H1 (cell line): ENCODE data around the gene CDCP1. TPM values are rescaled to one million over a fixed set of nuclear protein-coding genes. Genes with fewer than 3 reads are reported as not detected.

Source experiments
- CTCF ChIA-PET: fragments of 300-600 bp; sonication (Branson Sonifier 250); formaldehyde crosslinking; loops from one replicate; lab custom pipeline; 2021; ENCODE audit not compliant: partially characterized antibody; lab: Charles Lee
- POLR2A ChIA-PET: fragments of 300-600 bp; sonication (Branson Sonifier 250); formaldehyde crosslinking; loops from one replicate; lab custom pipeline; 2021; ENCODE audit warnings: inconsistent platforms; ENCODE audit not compliant: partially characterized antibody; lab: Charles Lee
- DNase-seq, 2 experiments: peaks; one replicate each; pipeline versions ENCODE4 v3.0.0 to v3.0.0-alpha.2; 2010 to 2022; ENCODE audit warnings: low spot score in 2 of 2, low read depth in 1 of 2, mixed read lengths in 1 of 2
- FAIRE-seq: peaks from 2 replicates; lab custom pipeline; 2011; peaks lifted over from hg19 to GRCh38; lab: Jason Lieb, UNC
- H2AFZ ChIP-seq: 2 replicates; pipeline ENCODE4 v1.8.1; 2012; ENCODE audit warnings: low read length, inconsistent platforms
- H2AK5ac ChIP-seq: 2 replicates; pipeline ENCODE4 v1.6.1; 2013; ENCODE audit warnings: low read depth, low read length
- H2BK120ac ChIP-seq: replicated peaks from 2 replicates; pipeline ENCODE3; 2013; ENCODE audit warnings: low read depth, low read length, inconsistent platforms
- H2BK12ac ChIP-seq: 2 replicates; pipeline ENCODE4 v1.6.1; 2013; ENCODE audit warnings: low read depth, low read length
- H2BK15ac ChIP-seq: 2 replicates; pipeline ENCODE4 v1.6.1; 2013; ENCODE audit warnings: low read length
- H2BK20ac ChIP-seq: 2 replicates; pipeline ENCODE4 v1.6.1; 2013; ENCODE audit warnings: low read length
- H2BK5ac ChIP-seq: 2 replicates; pipeline ENCODE4 v1.6.1; 2013; ENCODE audit warnings: low read depth, low read length
- H3K14ac ChIP-seq: 2 replicates; pipeline ENCODE4 v1.6.1; 2013; ENCODE audit warnings: inconsistent platforms; ENCODE audit not compliant: insufficient read length
- H3K18ac ChIP-seq: 2 replicates; pipeline ENCODE4 v1.6.1; 2013; ENCODE audit warnings: low read length; ENCODE audit errors: extremely low read depth
- H3K23ac ChIP-seq: 2 replicates; pipeline ENCODE4 v1.6.1; 2013; ENCODE audit warnings: inconsistent platforms; ENCODE audit not compliant: insufficient read length
- H3K23me2 ChIP-seq: 2 replicates; pipeline ENCODE4 v1.6.1; 2013; ENCODE audit warnings: low read depth, low read length
- H3K27ac ChIP-seq: 2 replicates; pipeline ENCODE4 v1.6.1; 2011; ENCODE audit warnings: low read depth, low read length, inconsistent platforms
- H3K27me3 ChIP-seq, 4 experiments: replicated peaks in 1 of 4; 1 replicate in 1 of 4; 2 replicates in 3 of 4; pipeline versions ENCODE4 v1.6.1 to v1.8.1; 2011 to 2013; ENCODE audit warnings: low read length in 3 of 4, mild to moderate bottlenecking in 3 of 4, inconsistent platforms in 2 of 4, mixed read lengths in 2 of 4, moderate library complexity in 1 of 4; ENCODE audit not compliant: control insufficient read depth in 3 of 4, insufficient read depth in 3 of 4; ENCODE audit errors: extremely low read depth in 1 of 4
- H3K36me3 ChIP-seq, 4 experiments: 2 replicates each; pipeline versions ENCODE4 v1.6.1 to v1.8.1; 2011 to 2013; ENCODE audit warnings: mild to moderate bottlenecking in 4 of 4, low read length in 3 of 4, moderate library complexity in 2 of 4, control low read depth in 1 of 4, inconsistent platforms in 1 of 4; ENCODE audit not compliant: insufficient read depth in 4 of 4, control insufficient read depth in 2 of 4
- H3K4ac ChIP-seq: replicated peaks from 2 replicates; pipeline ENCODE3; 2013; ENCODE audit warnings: low read length, low read depth, mixed read lengths, inconsistent platforms; ENCODE audit not compliant: insufficient read length
- H3K4me1 ChIP-seq, 4 experiments: replicated peaks in 1 of 4; 1 replicate in 1 of 4; 2 replicates in 3 of 4; pipeline versions ENCODE4 v1.6.1 to v1.8.1; 2011 to 2013; ENCODE audit warnings: low read length in 3 of 4, inconsistent platforms in 2 of 4, mixed read lengths in 1 of 4; ENCODE audit not compliant: insufficient read depth in 4 of 4, control insufficient read depth in 3 of 4
- H3K4me2 ChIP-seq, 2 experiments: 2 replicates each; pipeline versions ENCODE4 v1.6.1 to v1.8.1; 2011 to 2013; ENCODE audit warnings: low read depth in 2 of 2, low read length in 2 of 2, control low read depth in 1 of 2, inconsistent platforms in 1 of 2, mild to moderate bottlenecking in 1 of 2; ENCODE audit not compliant: insufficient read depth in 1 of 2
- H3K4me3 ChIP-seq, 4 experiments: fragments of 200-600, 300-600 bp in 1 of 4; sonication (generic), shearing (Covaris generic), sonication (Bioruptor Twin) in 1 of 4; 2 replicates each; pipeline versions ENCODE4 v1.5.1 to v1.8.1; 2011 to 2016; ENCODE audit warnings: low read length in 4 of 4, low read depth in 3 of 4, control low read depth in 2 of 4, inconsistent platforms in 2 of 4, mild to moderate bottlenecking in 2 of 4, mixed read lengths in 1 of 4, moderate library complexity in 1 of 4; ENCODE audit not compliant: insufficient read depth in 2 of 4; ENCODE audit errors: extremely low read depth in 1 of 4
- H3K56ac ChIP-seq: replicated peaks from 2 replicates; pipeline ENCODE3; 2013; ENCODE audit warnings: low read depth, mild to moderate bottlenecking, mixed read lengths, low read length, inconsistent platforms; ENCODE audit not compliant: insufficient read length
- H3K79me1 ChIP-seq: 2 replicates; pipeline ENCODE4 v1.6.1; 2013; ENCODE audit warnings: low read depth, low read length, control low read depth
- H3K79me2 ChIP-seq, 2 experiments: 2 replicates each; pipeline versions ENCODE4 v1.6.1 to v1.8.1; 2012 to 2013; ENCODE audit warnings: low read length in 2 of 2, mild to moderate bottlenecking in 2 of 2, inconsistent platforms in 1 of 2; ENCODE audit not compliant: insufficient read depth in 2 of 2, control insufficient read depth in 1 of 2
- H3K9ac ChIP-seq, 4 experiments: replicated peaks in 1 of 4; 1 replicate in 1 of 4; 2 replicates in 3 of 4; pipeline versions ENCODE4 v1.6.1 to v1.8.1; 2011 to 2013; ENCODE audit warnings: low read depth in 3 of 4, low read length in 3 of 4, control low read depth in 2 of 4, mild to moderate bottlenecking in 2 of 4, moderate library complexity in 2 of 4, inconsistent platforms in 1 of 4; ENCODE audit errors: extremely low read depth in 1 of 4
- H3K9me3 ChIP-seq, 2 experiments: 2 replicates each; pipeline versions ENCODE4 v1.6.1 to v1.8.1; 2012 to 2013; ENCODE audit warnings: mild to moderate bottlenecking in 2 of 2, moderate library complexity in 2 of 2, control low read depth in 1 of 2, inconsistent platforms in 1 of 2, low read depth in 1 of 2, low read length in 1 of 2, mixed read lengths in 1 of 2; ENCODE audit not compliant: insufficient read depth in 2 of 2
- H4K20me1 ChIP-seq, 2 experiments: replicated peaks in 1 of 2; 2 replicates each; pipeline versions ENCODE3 to v1.8.1; 2011 to 2013; ENCODE audit warnings: inconsistent platforms in 2 of 2, low read length in 2 of 2, mild to moderate bottlenecking in 1 of 2; ENCODE audit not compliant: insufficient read depth in 2 of 2, control insufficient read depth in 1 of 2
- H4K5ac ChIP-seq: 2 replicates; pipeline ENCODE4 v1.6.1; 2013; ENCODE audit warnings: low read length, low read depth, mixed read lengths, inconsistent platforms; ENCODE audit not compliant: insufficient read length
- H4K8ac ChIP-seq: 2 replicates; pipeline ENCODE4 v1.8.0; 2013; ENCODE audit warnings: mild to moderate bottlenecking, moderate library complexity, low read length, inconsistent platforms; ENCODE audit not compliant: insufficient read depth; ENCODE audit errors: extremely low read depth
- H4K91ac ChIP-seq: replicated peaks from 2 replicates; pipeline ENCODE3; 2013; ENCODE audit warnings: low read length, mixed read lengths, inconsistent platforms; ENCODE audit not compliant: insufficient read length
- BACH1 ChIP-seq: IDR thresholded peaks from 2 replicates; pipeline ENCODE4 v1.6.1; 2012; ENCODE audit warnings: low read length, improper control_type of control experiment
- EP300 ChIP-seq, 2 experiments: IDR thresholded peaks; 1 replicate in 1 of 2; 2 replicates in 1 of 2; pipeline ENCODE4 v1.6.1; 2011 to 2012; ENCODE audit warnings: low read depth in 2 of 2, low read length in 2 of 2, mild to moderate bottlenecking in 2 of 2, borderline replicate concordance in 1 of 2, inconsistent platforms in 1 of 2, moderate library complexity in 1 of 2
- HDAC2 ChIP-seq, 2 experiments: fragments of 300-600 bp in 1 of 2; sonication (generic) in 1 of 2; IDR thresholded peaks; 2 replicates each; pipeline ENCODE4 v1.6.1; 2011 to 2012; ENCODE audit warnings: low read depth in 2 of 2, low read length in 2 of 2, mild to moderate bottlenecking in 2 of 2, moderate library complexity in 2 of 2, borderline replicate concordance in 1 of 2, inconsistent platforms in 1 of 2
- RNF2 ChIP-seq: fragments of 200-900, 300-1000 bp; sonication (generic); IDR thresholded peaks from 2 replicates; pipeline ENCODE4 v1.7.1; 2016; ENCODE audit warnings: borderline replicate concordance, low read depth, mild to moderate bottlenecking, antibody characterized with exemption, low read length; ENCODE audit not compliant: poor library complexity, severe bottlenecking; ENCODE audit errors: missing control alignments
- RXRA ChIP-seq: IDR thresholded peaks from 2 replicates; pipeline ENCODE4 v1.6.1; 2011; ENCODE audit warnings: low read depth, mild to moderate bottlenecking, low read length, moderate library complexity; ENCODE audit not compliant: insufficient read depth
- SAP30 ChIP-seq: fragments of 300-600 bp; sonication (generic); IDR thresholded peaks from 2 replicates; pipeline ENCODE4 v1.7.1; 2012; ENCODE audit warnings: low read length, moderate library complexity, mild to moderate bottlenecking, inconsistent platforms; ENCODE audit not compliant: insufficient read depth, insufficient replicate concordance
- SIN3A ChIP-seq, 2 experiments: IDR thresholded peaks in 1 of 2; conservative IDR thresholded peaks in 1 of 2; 2 replicates each; pipeline ENCODE4 v1.6.1; 2011 to 2012; ENCODE audit warnings: low read length in 2 of 2, improper control_type of control experiment in 1 of 2, low read depth in 1 of 2, mild to moderate bottlenecking in 1 of 2
- SP1 ChIP-seq: IDR thresholded peaks from 2 replicates; pipeline ENCODE4 v1.6.1; 2011; ENCODE audit warnings: low read depth, low read length
- SUZ12 ChIP-seq: fragments of 200-600 bp; sonication (generic); IDR thresholded peaks from 2 replicates; pipeline ENCODE4 v1.6.1; 2012; ENCODE audit warnings: mild to moderate bottlenecking, inconsistent platforms, low read length, moderate library complexity, mixed read lengths
- TAF1 ChIP-seq: IDR thresholded peaks from 2 replicates; pipeline ENCODE4 v1.6.1; 2011; ENCODE audit warnings: mild to moderate bottlenecking, low read depth, low read length
- TEAD4 ChIP-seq: IDR thresholded peaks from 2 replicates; pipeline ENCODE4 v1.6.1; 2012; ENCODE audit warnings: low read depth, low read length, inconsistent platforms, mixed read lengths
- USF2 ChIP-seq: IDR thresholded peaks from 2 replicates; pipeline ENCODE4 v1.6.1; 2011; ENCODE audit warnings: low read length, improper control_type of control experiment
- WGBS, 2 experiments: shearing (Covaris generic) in 1 of 2; methylation state at CpG; one replicate each; pipeline versions ENCODE4 v1.1.6 to v1.1.7; 2013 to 2015; ENCODE audit warnings: low lambda C conversion rate in 2 of 2, mixed read lengths in 2 of 2, inconsistent platforms in 1 of 2, low coverage in 1 of 2, missing lambda C conversion rate in 1 of 2; ENCODE audit not compliant: insufficient replicate concordance in 2 of 2, insufficient coverage in 1 of 2, insufficient read length in 1 of 2; ENCODE audit errors: extremely low coverage in 1 of 2, missing lambda C conversion rate in 1 of 2; 5-methylcytosine and 5-hydroxymethylcytosine counted together
- polyA plus RNA-seq, 7 experiments: library from polyadenylated mRNA; depleted of rRNA in 3 of 7; stranded (reverse) in 5 of 7; unstranded in 2 of 7; fragments of >200 nt in 5 of 7; fragments of 200-250 nt in 2 of 7; gene quantifications; 1 replicate in 5 of 7; 2 replicates in 1 of 7; 4 replicates in 1 of 7; pipeline versions ENCODE4 v1.2.1 to v1.2.3, GENCODE V29; 2011 to 2013; ENCODE audit warnings: missing spikeins in 2 of 7, mixed read lengths in 2 of 7
- total RNA-seq: library from RNA; stranded (reverse); fragmentation: NEBNext Ultra II Directional; extraction: Animal tissue kit (Norgen Biotek cat#: 25700); gene quantifications from 2 replicates; pipeline ENCODE4 v1.2.1, GENCODE V29; 2021

The CDCP1 gene
- total and polyA plus RNA-seq, 2 of the 8 experiments (the other 6 are each of a cell fraction or from before 2014, with no cell fraction given), result 10.0 to 23.3 TPM

- Histone ChIP-seq H3K56ac (no peak overlapping the region), H2AK5ac (no peak overlapping the region), H2BK120ac (no peak overlapping the region), H3K9me3 (no peaks in the 10 kb centered on the region), H3K4me3 (no peak overlapping the region), H4K20me1 (peaks cover 2 to 4% of the 10 kb centered on the region in 2 experiments), H2BK15ac (no peak overlapping the region), H2BK5ac (no peak overlapping the region), H2AFZ (no peak overlapping the region), H3K4ac (no peak overlapping the region), H4K8ac (no peak overlapping the region), H2BK12ac (no peak overlapping the region), H3K27ac (no peak overlapping the region), H3K79me2 (no peaks in the 10 kb centered on the region; a peak in 1 of 4 replicates), H2BK20ac (no peak overlapping the region), H3K9ac (no peak overlapping the region), H3K14ac (no peak overlapping the region), H3K36me3 (no peaks in the 10 kb centered on the region), H3K4me1 (no peaks in the 10 kb centered on the region), H3K23ac (no peak overlapping the region), H3K18ac (no peak overlapping the region), H3K23me2 (no peaks in the 10 kb centered on the region), H4K91ac (no peak overlapping the region), H4K5ac (no peak overlapping the region), H3K79me1 (peaks cover 7% of the 10 kb centered on the region), H3K27me3 (no peaks in the 10 kb centered on the region), H3K4me2 (no peak overlapping the region)
- WGBS, 2 experiments, result 40% methylated on average over 2 of the region's 2 CpGs; no CpG with 5 or more reads in 1 of the 2 experiments
- CTCF ChIA-PET, result no interaction called here
- POLR2A ChIA-PET, result no interaction called here
- DNase-seq, result no peak
- FAIRE-seq, result no peak
- no peak for TF ChIP-seq SP1
- no peak for TF ChIP-seq TAF1
- TF ChIP-seq USF2, result no peak
- no peak for TF ChIP-seq RXRA
- TF ChIP-seq SAP30, result no peak
- no peak for TF ChIP-seq EP300 (IDR thresholded peaks at IDR 0.05; ENCODE audit: borderline replicate concordance in 1 of 2, low read depth in 2 of 2, low read length in 2 of 2)
- no peak for TF ChIP-seq HDAC2 (IDR thresholded peaks at IDR 0.05; ENCODE audit: borderline replicate concordance in 1 of 2, low read depth in 2 of 2, low read length in 2 of 2)
- TF ChIP-seq BACH1, result no peak
- no peak for TF ChIP-seq RNF2
- TF ChIP-seq TEAD4, result no peak
- TF ChIP-seq SIN3A (conservative IDR thresholded peaks at IDR 0.05 in 1 of 2, IDR thresholded peaks at IDR 0.05 in 1 of 2; ENCODE audit: low read depth in 1 of 2, low read length in 2 of 2), result no peak
- TF ChIP-seq SUZ12, result no peak
Measured at GRCh38 chr3:45124956-45125355, 21.2 kb downstream of the CDCP1 start.
